Measurements from ENCODE around the gene HAP1.

The HAP1 gene

GRCh38 chr17:41681776-41682175, 52.7 kb downstream of the HAP1 start:
- no peak overlapping the region for H3K9ac ChIP-seq (ENCODE audit: low read length)
- H3K79me2 ChIP-seq (ENCODE audit: insufficient read depth, low read length), result no peaks in the 10 kb centered on the region
- H3K4me3 ChIP-seq (ENCODE audit: low read depth, low read length, poor library complexity, severe bottlenecking), result no peak overlapping the region
- H2AFZ ChIP-seq (ENCODE audit: low read length), result no peak overlapping the region
- TF ChIP-seq EZH2 (IDR thresholded peaks at IDR 0.05; ENCODE audit: borderline replicate concordance, low read length) (no peak), CTCF (IDR thresholded peaks at IDR 0.05; ENCODE audit: low read length) (no peak)
- peaks cover 17% of the 10 kb centered on the region; the same call in 1 of the 2 replicates for H3K27me3 ChIP-seq (ENCODE audit: insufficient read depth, low read length)
- no peaks in the 10 kb centered on the region; the same call in 1 of the 2 replicates for H3K36me3 ChIP-seq (ENCODE audit: insufficient read depth, low read length)
- H3K27ac ChIP-seq (ENCODE audit: low read depth, low read length, poor library complexity, severe bottlenecking), result no peak overlapping the region
- H3K4me2 ChIP-seq (ENCODE audit: low read length), result no peak overlapping the region
- no peaks in the 10 kb centered on the region for H3K9me2 ChIP-seq (ENCODE audit: low read depth, low read length)
- H4K20me1 ChIP-seq (ENCODE audit: insufficient read depth, low read length), result no peaks in the 10 kb centered on the region
- H3F3A ChIP-seq (ENCODE audit: insufficient read depth, low read length), result no peaks in the 10 kb centered on the region
- no peaks in the 10 kb centered on the region for H3K4me1 ChIP-seq (ENCODE audit: insufficient read depth, low read length, severe bottlenecking)
- H3K9me3 ChIP-seq (ENCODE audit: low read length), result peaks cover 11% of the 10 kb centered on the region; the same call in 1 of the 2 replicates

- Histone ChIP-seq H3K27me3 (ENCODE audit: insufficient read depth, low read length) (peaks cover 17% of the 10 kb centered on the region; the same call in 1 of the 2 replicates), H3K36me3 (ENCODE audit: insufficient read depth, low read length) (no peaks in the 10 kb centered on the region; the same call in 1 of the 2 replicates), H3K4me3 (ENCODE audit: low read depth, low read length, poor library complexity, severe bottlenecking) (no peak overlapping the region), H3K9me3 (ENCODE audit: low read length) (peaks cover 11% of the 10 kb centered on the region; the same call in 1 of the 2 replicates), H3F3A (ENCODE audit: insufficient read depth, low read length) (no peaks in the 10 kb centered on the region), H4K20me1 (ENCODE audit: insufficient read depth, low read length) (no peaks in the 10 kb centered on the region), H3K9ac (ENCODE audit: low read length) (no peak overlapping the region), H3K4me2 (ENCODE audit: low read length) (no peak overlapping the region), H3K27ac (ENCODE audit: low read depth, low read length, poor library complexity, severe bottlenecking) (no peak overlapping the region), H3K9me2 (ENCODE audit: low read depth, low read length) (no peaks in the 10 kb centered on the region), H3K4me1 (ENCODE audit: insufficient read depth, low read length, severe bottlenecking) (no peaks in the 10 kb centered on the region), H3K79me2 (ENCODE audit: insufficient read depth, low read length) (no peaks in the 10 kb centered on the region), H2AFZ (ENCODE audit: low read length) (no peak overlapping the region)
- no peak for TF ChIP-seq CTCF (IDR thresholded peaks at IDR 0.05; ENCODE audit: low read length)
- no peak for TF ChIP-seq EZH2 (IDR thresholded peaks at IDR 0.05; ENCODE audit: borderline replicate concordance, low read length)
Measured at GRCh38 chr17:41680426-41681040, 53.9 kb downstream of the HAP1 start.

DNA sequence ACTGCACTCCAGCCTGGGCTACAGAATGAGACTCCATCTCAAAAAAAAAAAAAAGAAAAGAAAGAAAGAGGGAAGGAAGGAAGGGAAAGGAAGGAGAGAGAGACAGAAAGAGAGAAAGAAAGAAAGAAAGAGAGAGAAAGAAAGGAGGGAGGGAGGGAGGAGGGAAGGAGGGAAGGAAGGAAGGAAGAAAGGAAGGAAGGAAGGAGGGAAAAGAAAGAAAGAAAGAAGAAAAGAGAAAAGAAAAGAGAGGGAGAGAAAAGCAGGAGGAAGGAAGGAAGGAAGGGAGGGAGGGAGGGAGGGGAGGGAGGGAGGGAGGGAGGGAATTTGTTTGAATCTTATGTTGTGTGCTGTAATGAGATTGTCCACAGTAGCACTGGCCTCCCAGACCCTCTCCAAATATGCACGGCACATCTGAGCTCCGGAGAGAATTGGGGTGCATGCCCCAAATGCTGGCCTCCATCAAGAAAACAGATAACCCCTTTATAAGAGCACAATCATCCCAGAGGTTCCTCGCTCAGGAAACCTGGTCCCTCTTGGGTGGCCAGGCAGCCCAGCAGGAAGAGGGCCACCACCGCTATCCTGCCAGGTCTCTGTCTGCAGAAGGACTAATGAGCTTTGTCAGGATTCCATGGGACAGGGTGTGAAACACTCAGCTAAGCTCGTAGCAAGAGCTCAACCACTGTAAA, 54.6 kb downstream of the HAP1 start:
- H3K9me3 ChIP-seq (ENCODE audit: low read length), result peaks cover 11% of the 10 kb centered on the region; the same call in 1 of the 2 replicates
- no peaks in the 10 kb centered on the region for H3K79me2 ChIP-seq (ENCODE audit: insufficient read depth, low read length)
- TF ChIP-seq EZH2 (IDR thresholded peaks at IDR 0.05; ENCODE audit: borderline replicate concordance, low read length), result no peak
- no peak for TF ChIP-seq CTCF (IDR thresholded peaks at IDR 0.05; ENCODE audit: low read length)

More for the DNA sequence above, 54.6 kb downstream of the HAP1 start:
- H3K9ac ChIP-seq (ENCODE audit: low read length), result no peak overlapping the region
- no peaks in the 10 kb centered on the region for H4K20me1 ChIP-seq (ENCODE audit: insufficient read depth, low read length)
- H3K4me2 ChIP-seq (ENCODE audit: low read length), result no peak overlapping the region
- H3K36me3 ChIP-seq (ENCODE audit: insufficient read depth, low read length), result no peaks in the 10 kb centered on the region; the same call in 1 of the 2 replicates
- H3K27ac ChIP-seq (ENCODE audit: low read depth, low read length, poor library complexity, severe bottlenecking), result no peak overlapping the region
- H3K4me1 ChIP-seq (ENCODE audit: insufficient read depth, low read length, severe bottlenecking), result no peaks in the 10 kb centered on the region
- no peak overlapping the region for H2AFZ ChIP-seq (ENCODE audit: low read length)
- H3K9me2 ChIP-seq (ENCODE audit: low read depth, low read length), result no peaks in the 10 kb centered on the region
- peaks cover 17% of the 10 kb centered on the region; the same call in 1 of the 2 replicates for H3K27me3 ChIP-seq (ENCODE audit: insufficient read depth, low read length)
- no peaks in the 10 kb centered on the region for H3F3A ChIP-seq (ENCODE audit: insufficient read depth, low read length)
- H3K4me3 ChIP-seq (ENCODE audit: low read depth, low read length, poor library complexity, severe bottlenecking), result no peak overlapping the region
